NCI-H2171 treated with DMSO at 0.1 percent for 48 hours (cell line): ENCODE data around the gene BRIX1.
A peak's percentile ranks its signal among the peaks of the same experiment; 100 is the strongest.
"Not testable (repeated sequence)": the region's sequence is repeated elsewhere in the genome, so short reads cannot be mapped to it uniquely, and the experiment has no call there.

ENCODE experiments used
- DNase-seq: peaks from one replicate; lab custom pipeline; 2025; lab: John Stamatoyannopoulos, UW

The BRIX1 gene

DNA sequence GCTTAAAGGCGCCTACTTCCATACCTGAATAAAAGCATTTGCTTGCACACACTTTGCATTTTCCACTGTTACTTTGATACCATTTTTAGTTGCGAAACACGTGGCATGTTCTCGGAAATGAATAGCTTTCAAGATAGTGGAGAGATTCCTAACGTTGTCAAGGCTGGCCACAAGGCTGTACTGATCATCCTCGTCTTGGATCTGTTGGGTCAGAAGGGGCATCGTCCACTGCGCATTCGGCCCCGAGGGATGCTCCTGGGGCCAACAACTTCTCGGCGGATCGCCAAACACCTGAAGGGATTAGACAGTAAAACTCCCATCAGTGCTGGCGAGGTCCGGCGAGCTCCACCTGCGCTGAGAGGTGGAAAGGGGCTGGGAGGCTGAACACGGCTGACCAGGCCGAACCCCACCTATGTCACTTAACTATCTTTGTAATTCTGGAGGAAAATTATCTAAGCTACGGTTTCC, 806 bp upstream of the BRIX1 start:
- peak; percentile 17 for DNase-seq

DNA sequence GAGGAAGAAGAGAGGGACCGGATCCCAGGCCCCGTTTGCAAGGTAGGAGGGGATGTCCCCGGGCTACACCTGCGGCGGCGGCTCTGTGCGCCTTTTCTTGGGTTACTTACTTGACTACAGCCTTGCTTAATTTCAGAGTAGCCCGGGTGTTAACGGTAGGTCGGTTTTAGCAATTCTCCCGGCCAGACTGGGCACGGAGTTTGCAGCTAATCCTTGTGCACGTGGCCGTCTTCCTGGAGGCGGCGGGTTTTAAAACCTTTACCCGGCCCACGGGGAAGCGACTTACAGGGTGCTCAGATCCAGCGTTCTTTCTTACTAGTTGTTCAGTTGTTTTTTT, 313 bp downstream of the BRIX1 start:
- no peak for DNase-seq

DNA sequence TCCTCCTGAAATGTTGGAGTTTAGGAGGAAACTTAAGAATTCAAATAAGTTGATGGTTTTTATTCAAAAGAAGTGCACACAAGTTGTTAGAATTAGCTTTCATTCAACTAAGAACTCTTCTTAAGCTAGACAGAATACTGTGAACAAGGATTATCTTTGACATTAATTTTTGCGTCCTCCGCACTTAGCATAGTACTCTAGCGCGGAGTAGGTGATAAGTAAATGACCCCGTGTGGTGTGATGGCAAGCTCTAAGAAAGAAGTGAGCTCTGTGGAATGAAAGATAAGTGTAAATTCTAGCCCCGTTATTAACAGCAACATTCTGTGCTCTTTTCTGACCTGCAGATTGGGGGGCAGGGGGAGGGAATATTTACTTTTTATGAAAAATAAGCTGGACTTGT, 1.0 kb downstream of the BRIX1 start:
- DNase-seq, result no peak

DNA sequence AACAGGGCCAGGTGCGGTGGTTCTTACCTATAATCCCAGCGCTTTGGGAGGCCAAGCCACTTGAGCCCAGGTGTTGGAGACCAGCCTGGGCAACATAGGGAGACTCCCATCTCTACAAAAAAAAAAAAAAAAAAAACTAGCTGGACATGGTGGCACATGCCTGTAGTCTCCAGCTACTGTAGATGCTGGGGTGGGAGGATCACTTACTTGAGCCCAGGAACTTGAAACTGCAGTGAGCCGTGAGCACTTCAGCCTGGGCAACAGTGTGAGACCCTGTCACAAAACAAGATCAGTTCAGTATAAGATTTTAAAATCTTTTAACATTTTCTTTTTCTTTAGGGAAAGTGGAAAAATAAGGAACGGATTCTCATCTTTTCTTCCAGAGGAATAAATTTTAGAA, 2.5 kb downstream of the BRIX1 start:
- no peak for DNase-seq

DNA sequence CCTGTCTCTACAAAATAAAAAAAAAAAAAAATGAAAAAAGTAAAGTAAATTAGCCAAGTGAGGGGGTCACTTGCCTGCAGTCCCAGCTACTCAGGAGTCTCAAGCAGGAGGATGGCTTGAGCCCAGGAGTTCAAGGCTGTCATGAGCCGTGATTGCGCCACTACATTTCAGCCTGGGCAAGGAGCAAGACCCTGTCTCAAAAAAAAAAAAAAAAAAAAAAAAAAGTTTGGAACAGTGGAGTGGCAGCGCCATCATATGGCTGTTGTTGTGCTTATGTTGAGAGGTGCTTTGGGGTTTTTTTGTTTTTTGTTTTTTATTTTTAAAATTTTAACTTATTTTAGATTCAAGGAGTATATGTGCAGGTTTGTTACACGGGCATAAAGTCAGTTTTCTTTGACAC, 3.6 kb downstream of the BRIX1 start:
- no peak for DNase-seq

DNA sequence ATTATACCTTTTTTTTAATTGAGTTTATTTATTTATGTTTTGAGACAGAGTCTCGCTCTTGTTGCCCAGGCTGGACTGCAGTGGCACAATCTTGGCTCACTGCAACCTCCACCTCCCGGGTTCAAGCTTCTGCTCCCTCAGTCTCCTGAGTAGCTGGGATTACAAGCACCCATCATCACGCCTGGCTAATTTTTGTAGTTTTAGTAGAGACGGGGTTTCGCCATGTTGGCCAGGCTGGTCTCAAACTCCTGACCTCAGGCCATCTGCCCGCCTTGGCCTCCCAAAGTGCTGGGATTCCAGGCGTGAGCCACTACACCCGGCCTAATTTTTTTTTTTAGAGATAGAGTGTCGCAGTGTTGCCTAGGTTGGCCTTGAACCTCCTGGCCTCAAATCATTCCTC, 7.7 kb downstream of the BRIX1 start:
- DNase-seq, result not testable (repeated sequence)

DNA sequence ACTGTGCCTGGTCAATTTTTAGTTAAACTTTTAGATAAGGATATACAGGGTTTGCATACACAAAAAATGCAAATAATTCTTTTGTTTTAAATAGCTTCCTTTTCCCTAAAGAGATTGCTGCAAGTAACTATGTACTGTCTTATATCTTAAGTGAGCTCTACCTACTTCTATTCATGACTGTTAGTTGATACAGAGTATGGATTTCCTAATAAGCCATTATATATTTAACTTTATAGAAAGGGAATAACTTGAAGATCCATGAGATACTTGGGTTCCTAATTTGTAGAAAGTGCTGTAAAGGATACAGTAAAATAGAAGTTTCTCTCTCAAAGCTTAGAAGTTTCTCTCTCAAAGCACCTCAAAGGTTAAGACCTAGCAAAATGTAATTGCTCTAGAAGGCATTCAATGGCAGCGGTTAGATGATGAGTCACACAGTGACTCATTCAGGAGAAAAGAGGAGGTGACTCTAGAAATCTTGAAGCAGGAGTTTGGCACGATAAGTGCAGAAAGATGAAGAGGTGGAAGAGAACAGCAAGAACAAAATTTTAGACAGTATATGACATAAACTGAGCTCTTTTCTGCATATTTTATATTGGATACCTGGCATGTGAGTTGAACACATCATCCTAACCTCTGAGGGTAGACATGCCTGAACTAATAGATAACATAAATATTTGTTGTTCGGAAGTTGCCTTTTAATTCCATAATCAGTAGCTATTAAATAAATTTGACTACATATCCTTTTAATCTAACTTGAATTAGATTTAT, 8.4 kb downstream of the BRIX1 start:
- no peak for DNase-seq

DNA sequence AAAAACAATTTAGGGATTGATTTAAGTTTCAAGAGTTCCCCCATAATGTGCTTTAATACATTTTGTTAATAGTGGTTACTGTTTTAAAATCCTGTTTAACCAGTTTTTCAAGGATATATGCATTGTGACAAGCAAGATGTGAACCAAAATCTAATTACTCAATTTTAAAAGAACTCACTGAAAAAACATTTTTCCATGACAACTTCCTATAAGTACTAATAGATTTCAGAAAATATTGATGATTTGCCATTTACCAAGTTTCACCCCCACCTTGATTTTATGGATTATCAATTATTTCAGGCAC, 8.9 kb downstream of the BRIX1 start:
- no peak for DNase-seq

DNA sequence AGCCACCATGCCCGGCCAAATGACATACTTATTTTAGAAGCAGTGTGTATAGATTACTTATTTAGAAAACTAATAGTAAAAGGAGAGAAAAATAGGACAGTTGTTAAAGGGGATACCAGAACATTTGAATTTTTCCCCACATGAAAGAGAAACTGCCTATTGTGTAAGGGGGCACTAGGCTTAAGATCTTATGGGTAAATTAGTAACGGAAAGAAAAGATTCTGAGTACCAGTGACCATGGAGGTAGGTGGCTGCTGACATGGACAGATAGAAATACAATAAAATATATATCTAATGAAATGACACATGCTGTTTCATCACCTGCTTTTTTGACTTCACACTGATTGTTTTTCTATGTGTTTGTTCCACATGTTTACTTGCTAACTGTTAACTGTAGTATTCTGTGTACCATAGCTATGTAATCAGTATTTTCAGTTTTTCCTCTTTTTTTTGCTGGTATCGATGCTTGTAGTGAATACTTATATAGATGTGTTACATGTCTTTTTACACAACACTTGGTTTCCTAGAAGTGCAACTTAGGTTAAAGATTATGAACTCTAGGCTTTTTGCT, 10.9 kb downstream of the BRIX1 start:
- DNase-seq, result no peak

DNA sequence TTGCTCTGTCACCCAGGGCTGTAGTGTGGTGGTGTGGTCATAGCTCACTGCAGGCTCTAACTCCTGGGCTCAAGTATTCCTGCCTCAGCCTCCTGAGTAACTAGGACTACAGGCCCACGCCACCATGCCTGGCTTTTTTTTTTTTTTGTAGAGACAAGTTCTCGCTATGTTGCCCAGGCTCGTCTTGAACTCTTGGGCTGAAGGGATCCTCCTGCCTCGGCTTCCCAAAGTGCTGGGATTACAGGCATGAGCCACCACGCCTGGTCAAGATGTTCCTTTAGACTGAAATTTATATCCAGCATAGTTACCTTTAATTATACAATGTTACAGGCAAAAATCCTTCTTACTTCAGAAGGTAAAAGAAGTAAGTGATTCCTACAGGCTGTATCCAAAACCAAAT, 12.3 kb downstream of the BRIX1 start:
- no peak for DNase-seq

DNA sequence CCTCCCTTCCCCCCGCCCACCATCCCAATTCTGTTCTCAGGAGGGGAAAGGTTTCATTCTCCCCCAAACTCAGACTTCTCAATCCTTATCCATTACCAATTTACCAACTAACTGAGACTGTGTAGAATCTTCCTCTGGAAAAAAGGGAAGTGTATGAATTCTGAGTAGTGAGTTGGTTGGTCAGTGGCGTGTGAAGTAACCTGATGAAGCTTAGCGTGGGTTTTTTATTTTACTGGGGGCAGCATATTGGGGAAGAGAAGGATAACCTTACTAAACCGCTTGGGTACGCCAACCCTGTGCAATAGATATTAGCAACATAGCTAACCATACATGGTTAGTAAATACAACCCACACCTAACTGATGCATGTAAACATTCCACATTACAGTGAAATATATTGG, 12.8 kb downstream of the BRIX1 start:
- peak; percentile 9 for DNase-seq

DNA sequence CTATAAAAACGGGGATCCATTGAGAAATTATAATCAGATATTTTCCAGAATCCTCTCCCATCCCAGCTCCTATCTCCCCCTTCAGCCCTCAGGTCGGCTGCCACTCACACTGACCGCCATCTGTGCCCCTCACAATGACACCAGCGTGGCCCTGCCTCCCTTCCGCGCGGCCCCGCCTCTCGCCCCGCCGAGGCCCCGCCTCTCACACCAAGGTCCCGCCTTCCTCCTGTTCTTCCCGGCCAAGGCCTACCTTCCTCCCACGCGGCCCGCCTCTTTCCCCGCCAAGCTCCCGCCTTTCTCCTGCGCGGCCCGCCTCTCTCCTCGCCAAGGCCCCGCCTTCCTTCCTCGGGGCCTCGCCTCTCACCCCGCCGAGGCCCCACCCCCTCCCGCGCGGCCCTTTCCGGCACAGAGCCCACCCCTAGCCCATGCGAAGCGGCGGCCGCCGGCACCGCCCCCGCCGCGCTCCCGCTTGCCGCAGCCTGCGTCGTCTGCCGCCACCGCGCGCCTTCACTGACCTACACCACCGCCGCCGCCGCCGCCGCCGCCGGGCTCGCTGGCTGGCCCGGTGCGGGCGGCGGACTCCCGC, 13.7 kb downstream of the BRIX1 start, which contains the start of gene DNAJC21:
Gene DNAJC21, plus strand, starts transcription at position 426 of the 586 bp plus-strand sequence. CDS start 261 bp downstream, outside the sequence.
- DNase-seq, result peak; percentile 99

DNA sequence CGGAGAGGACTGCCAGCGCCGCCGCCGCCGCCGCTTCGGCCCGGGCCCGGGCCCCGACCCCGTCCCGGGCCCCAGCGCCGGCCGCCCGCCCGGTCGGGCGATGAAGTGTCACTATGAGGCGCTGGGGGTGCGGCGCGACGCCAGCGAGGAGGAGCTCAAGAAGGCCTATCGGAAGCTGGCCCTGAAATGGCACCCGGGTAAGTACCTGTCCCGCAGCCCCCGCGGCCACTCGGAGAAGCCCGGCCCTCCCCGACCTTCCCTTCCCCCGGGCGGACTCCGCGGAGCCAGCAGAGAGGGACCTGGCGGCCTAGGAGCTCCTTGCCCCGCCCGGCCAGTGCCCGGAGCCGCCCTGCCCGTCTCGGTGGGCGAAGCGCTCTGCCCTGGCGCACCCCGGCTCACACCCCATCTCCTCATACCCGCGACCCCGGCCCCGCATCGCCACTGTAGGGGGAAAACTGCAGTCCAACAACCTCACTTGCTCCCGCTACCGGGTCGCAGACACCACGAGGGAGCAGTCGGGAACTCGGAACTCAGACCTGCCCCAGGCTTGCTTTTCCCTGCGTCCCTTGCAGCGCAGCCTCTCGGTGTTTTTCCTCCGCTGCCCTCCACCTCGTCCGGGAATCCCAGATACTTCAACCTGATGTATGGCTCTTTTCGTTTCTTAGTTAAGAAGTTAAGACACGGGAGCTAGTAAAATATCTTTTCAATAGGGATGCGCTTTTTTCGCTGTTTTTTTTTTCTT, 14.4 kb downstream of the BRIX1 start:
- DNase-seq, result peak; percentile 73

DNA sequence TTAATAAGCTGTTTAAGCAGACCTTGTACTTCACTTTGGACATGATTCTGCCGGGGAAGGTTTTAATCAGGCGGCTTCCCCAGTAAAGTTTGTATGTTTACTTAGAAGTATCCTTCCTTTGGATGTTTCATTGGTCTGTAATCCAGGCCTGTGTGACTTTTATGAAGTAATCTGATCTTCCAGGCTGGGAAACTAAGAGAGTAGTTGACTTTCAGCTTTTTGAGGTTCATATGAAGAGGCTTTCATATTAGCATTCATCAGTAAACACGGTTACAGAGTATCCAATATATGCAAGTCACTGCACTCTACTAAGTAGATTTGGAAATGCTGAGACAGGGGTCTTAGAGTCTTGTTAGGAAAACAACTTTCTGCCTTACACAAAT, 14.9 kb downstream of the BRIX1 start:
- DNase-seq, result no peak

DNA sequence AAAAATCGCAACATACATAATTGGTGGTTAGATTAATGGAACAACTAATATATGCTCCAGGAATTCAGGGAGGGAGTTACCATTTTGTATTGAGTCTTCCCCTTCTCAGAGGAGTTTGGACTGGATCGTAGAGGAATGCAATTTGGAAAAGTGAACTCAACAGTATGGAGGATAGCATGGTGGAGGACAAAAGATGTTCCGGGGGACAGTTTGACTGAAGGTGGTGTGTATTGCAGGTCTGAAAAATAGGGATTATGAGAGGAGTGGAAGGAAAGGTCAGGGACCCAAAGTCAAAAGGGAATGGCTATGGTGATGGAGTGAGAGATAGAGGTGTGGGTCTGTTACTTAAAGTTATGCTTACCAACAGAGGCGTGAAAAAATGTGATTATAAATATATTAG, 15.4 kb downstream of the BRIX1 start:
- no peak for DNase-seq

DNA sequence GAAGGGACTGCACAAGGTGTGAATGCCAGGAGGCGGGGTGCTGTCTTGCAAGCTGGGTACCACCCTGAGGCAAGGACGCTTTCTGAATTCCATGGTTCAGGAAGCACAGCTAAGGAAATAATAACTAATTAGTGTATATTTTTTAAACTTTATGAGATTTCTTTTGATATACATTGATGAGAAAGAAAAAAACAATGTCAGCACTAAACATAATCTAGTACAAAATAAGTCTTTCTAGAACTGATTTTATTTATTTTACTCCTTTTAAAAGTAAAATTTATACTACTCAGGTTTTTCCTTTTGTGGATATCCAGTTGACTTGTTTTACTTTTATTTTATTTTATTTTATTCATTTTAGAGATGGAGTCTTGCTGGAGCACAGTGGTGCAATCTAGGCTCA, 17.4 kb downstream of the BRIX1 start:
- no peak for DNase-seq

DNA sequence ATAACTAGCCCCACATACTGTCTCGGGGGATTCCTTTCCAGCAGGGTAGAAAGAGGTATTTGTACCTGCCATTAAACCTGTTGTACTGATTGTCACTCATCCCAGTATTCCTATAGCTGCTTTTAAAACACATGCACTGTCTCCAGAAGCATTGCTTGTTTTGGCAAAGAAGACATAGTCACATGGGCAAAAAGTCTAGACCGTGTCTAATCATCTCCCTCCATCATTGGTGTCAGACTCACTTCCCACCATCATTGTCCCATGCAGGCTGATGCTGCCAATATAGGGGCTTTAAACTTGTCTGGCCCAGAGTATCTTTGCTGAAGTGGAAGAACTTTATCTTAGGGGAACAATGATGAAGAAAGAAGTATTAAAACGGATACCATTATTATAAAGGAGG, 26.4 kb downstream of the BRIX1 start:
- no peak for DNase-seq

DNA sequence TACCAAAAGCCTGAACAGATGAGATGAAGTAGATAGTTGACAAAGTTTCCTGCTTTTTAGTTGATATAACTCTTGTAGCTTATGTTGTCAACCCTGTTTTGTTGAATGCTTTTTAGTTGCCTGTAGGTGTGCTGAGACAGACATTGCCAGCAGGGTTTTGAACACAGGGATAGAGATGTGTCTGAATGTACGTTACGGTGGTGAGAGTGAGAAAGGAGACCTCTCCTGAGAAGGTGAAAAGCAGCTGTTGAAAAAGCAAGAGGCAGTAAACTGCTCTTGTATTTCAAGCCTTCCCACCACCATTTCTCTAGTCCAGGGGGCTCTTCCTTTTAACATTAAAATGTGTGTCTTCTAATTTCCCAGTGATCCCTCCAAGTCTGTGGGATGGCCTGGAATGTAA, 28.5 kb downstream of the BRIX1 start:
- no peak for DNase-seq

DNA sequence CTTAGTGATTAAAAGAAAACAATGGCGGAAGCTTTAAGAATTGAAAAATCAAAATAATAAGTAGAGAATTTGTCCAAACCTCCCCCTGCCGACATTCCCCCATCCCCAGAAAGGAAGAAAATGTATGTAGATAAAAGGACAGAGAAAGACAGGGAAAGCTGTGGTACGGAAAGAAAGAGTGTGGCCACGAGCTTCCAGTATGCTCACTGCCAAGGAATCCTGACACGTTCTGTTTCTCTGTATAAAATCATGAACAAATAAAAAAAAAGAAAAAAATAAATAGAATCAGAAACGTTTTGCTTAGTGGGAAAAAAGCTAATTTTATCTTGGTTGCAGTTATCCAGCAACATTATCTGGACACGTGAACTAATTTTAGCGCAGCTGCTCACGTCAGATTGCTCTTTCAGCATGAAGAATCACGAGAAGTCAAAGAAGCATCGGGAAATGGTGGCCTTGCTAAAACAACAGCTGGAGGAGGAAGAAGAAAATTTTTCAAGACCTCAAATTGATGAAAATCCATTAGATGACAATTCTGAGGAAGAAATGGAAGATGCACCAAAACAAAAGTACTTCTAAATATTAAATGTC, 29.0 kb downstream of the BRIX1 start:
- no peak for DNase-seq

DNA sequence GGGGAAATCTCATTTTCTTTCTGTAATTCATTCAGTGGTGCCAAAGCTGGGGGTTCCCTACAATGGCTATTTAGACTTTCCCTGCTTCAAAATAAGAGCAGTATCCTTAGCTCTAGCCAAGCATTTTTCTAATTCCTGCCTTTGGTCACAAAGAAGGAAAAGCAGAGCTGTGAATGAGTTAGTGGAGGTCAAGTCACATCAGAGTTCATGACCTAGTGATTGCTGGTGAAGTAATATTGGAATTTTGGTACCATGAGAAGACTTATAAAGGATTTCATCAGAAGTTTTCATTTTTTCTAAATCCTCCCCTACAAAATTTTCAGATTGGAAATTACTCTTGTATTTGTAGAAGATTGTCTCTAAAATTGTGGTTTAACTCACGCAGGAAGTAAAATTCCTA, 41.8 kb downstream of the BRIX1 start:
- DNase-seq, result no peak

DNA sequence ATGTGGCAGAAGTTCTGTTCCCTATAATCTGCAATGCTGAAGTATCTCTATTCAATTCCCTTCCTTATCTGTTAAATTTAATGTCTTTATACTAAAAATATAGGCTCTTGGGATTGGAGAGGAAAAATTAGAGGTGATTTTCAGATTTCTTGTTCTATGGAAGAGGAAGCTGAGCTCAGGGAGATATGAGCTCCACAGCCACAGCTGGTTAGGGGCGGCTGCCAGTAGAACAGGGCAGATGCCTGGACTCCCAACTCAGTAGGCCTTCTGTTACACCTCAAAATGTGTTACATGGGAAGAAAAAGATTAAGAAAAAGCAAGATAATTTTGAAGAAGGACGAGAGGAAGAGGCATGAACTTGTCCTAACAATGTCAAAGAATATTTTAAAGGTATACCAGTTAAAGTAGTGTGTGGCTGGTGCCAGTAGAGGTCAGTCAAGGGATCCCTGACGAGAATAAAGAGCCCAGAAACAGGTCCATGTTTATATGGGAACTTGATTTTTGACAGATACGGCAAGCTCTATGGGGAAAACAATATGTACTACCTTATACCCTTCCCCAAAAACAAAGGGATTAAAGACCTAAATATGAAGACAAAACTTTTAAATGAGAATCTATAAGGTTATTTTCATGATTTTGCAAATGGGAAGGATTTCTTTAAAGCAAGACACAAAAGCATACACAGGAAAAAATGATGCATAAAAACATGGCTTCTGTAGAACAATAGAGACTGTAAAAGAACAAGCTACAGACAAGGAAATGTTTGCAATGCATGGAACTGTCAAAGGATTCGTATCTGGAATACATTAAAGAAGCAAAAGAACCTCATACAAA, 42.6 kb downstream of the BRIX1 start:
- DNase-seq, result peak; percentile 19

DNA sequence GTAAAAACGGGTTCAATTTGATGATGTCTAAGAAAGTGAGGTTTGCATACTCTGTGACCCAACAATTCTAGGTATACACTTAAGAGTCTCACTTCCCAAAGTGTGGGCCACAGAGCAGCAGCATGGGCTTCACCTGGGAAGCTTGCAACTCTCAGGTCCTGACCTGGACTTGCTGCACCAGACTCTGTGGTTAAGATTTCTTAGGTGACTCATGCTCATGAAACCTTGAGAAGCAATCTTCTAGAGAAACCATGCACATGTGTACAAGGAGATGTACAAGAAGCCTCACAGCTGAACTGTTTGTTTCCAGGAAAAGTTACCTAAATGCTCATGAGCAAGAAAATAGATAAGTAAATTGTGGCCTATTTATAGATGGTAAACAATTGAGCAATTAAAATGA, 43.8 kb downstream of the BRIX1 start:
- no peak for DNase-seq
